Activated gamma-delta T cell treated with anti-CD3 and anti-CD28 coated beads, Interleukin-2, amount 50 U/mL, for 16 hours (primary cell): ENCODE measurements around the gene NR2C2AP.

ENCODE experiments used
- DNase-seq: peaks from one replicate; pipeline ENCODE4 v3.0.0-alpha.2; 2020; ENCODE audit warnings: low read depth

Gene NR2C2AP

GRCh38 chr19:19214892-19215291 is 11.7 kb upstream of the NR2C2AP start:
- DNase-seq: no peak

GRCh38 chr19:19214159-19214490 is 10.9 kb upstream of the NR2C2AP start:
- no peak for DNase-seq

- no peak for DNase-seq
These were observed 10.4 kb upstream of the NR2C2AP start for GRCh38 chr19:19213426-19214158.

- no peak for DNase-seq
These were observed 9.7 kb upstream of the NR2C2AP start for GRCh38 chr19:19212916-19213315.

- DNase-seq: no peak
These were observed 8.5 kb upstream of the NR2C2AP start, which contains the start of gene NCAN for GRCh38 chr19:19211499-19212420. Gene NCAN, plus strand, starts transcription at chr19:19211958. Its CDS starts 4,996 bp downstream, at chr19:19216954.

GRCh38 chr19:19209372-19209771 is 6.2 kb upstream of the NR2C2AP start:
- DNase-seq: no peak

GRCh38 chr19:19207637-19208572 is 4.7 kb upstream of the NR2C2AP start:
- DNase-seq: no peak

- no peak for DNase-seq
These were observed 3.7 kb upstream of the NR2C2AP start for GRCh38 chr19:19206938-19207337.

GRCh38 chr19:19205416-19206410 is 2.5 kb upstream of the NR2C2AP start:
- DNase-seq: no peak

GRCh38 chr19:19204181-19204580 is 967 bp upstream of the NR2C2AP start:
- no peak for DNase-seq

- no peak for DNase-seq
These were observed 555 bp downstream of the NR2C2AP start for GRCh38 chr19:19202707-19203011.

GRCh38 chr19:19201697-19202630 is 1.2 kb downstream of the NR2C2AP start:
- DNase-seq: no peak

- no peak for DNase-seq
These were observed 9.3 kb downstream of the NR2C2AP start for GRCh38 chr19:19193926-19194325.

GRCh38 chr19:19192910-19193423 is 10.2 kb downstream of the NR2C2AP start:
- no peak for DNase-seq

GRCh38 chr19:19192078-19192882 is 10.9 kb downstream of the NR2C2AP start, which contains the start of the genes BORCS8 and RFXANK:
Gene BORCS8, minus strand, starts transcription at chr19:19192152. Its CDS starts 35 bp downstream, at chr19:19192117.
Gene RFXANK, plus strand, starts transcription at chr19:19192258. Its CDS starts 1,689 bp downstream, at chr19:19193947.
- DNase-seq: peak; percentile 98

- no peak for DNase-seq
These were observed 11.5 kb downstream of the NR2C2AP start for GRCh38 chr19:19191768-19192077.

- DNase-seq: no peak
These were observed 16.5 kb downstream of the NR2C2AP start for GRCh38 chr19:19186742-19187141.

GRCh38 chr19:19185853-19186740 is 17.1 kb downstream of the NR2C2AP start:
- DNase-seq: peak; percentile 35
